GM12875 (cell line): ENCODE data around the gene FKBP5.

Source experiments
- H3K4me3 ChIP-seq: one replicate; pipeline ENCODE4 v1.5.1; 2011; ENCODE audit warnings: low read depth, low read length, control low read depth
- CTCF ChIP-seq: IDR thresholded peaks from 2 replicates; pipeline ENCODE4 v1.5.1; 2011; ENCODE audit warnings: low read depth, mild to moderate bottlenecking, control low read depth, inconsistent platforms, low read length, moderate library complexity, borderline replicate concordance; ENCODE audit not compliant: insufficient read depth

The FKBP5 gene

GRCh38 chr6:35665573-35665972, 23.1 kb downstream of the FKBP5 start:
- TF ChIP-seq CTCF: no peak
- no peak overlapping the region for H3K4me3 ChIP-seq

- no peak for TF ChIP-seq CTCF
- H3K4me3 ChIP-seq: no peak overlapping the region
Observed at GRCh38 chr6:35664945-35665344, 23.8 kb downstream of the FKBP5 start.

- no peak overlapping the region for H3K4me3 ChIP-seq
- no peak for TF ChIP-seq CTCF
Observed at GRCh38 chr6:35663447-35664235, 25.1 kb downstream of the FKBP5 start.

- TF ChIP-seq CTCF: no peak
- H3K4me3 ChIP-seq: no peak overlapping the region
Observed at GRCh38 chr6:35662999-35663398, 25.7 kb downstream of the FKBP5 start.

GRCh38 chr6:35654883-35655282, 33.8 kb downstream of the FKBP5 start:
- H3K4me3 ChIP-seq: no peak overlapping the region
- no peak for TF ChIP-seq CTCF

GRCh38 chr6:35651244-35651643, 37.5 kb downstream of the FKBP5 start:
- no peak for TF ChIP-seq CTCF
- no peak overlapping the region for H3K4me3 ChIP-seq

GRCh38 chr6:35650015-35650414, 38.7 kb downstream of the FKBP5 start:
- no peak for TF ChIP-seq CTCF
- H3K4me3 ChIP-seq: no peak overlapping the region
